HL-60/S4 treated with retinoic acid at 250 ng/mL for 4 days and 3 days (cell line): Measurements from ENCODE around the gene FGF1.

Source experiments
- in situ Hi-C: fragments of 300-500 bp; cut with MboI; formaldehyde crosslinking; loops from 2 replicates; pipeline ENCODE4 v1.7.0; 2022; ENCODE audit warnings: low sequenced_read_pairs

The FGF1 gene

DNA sequence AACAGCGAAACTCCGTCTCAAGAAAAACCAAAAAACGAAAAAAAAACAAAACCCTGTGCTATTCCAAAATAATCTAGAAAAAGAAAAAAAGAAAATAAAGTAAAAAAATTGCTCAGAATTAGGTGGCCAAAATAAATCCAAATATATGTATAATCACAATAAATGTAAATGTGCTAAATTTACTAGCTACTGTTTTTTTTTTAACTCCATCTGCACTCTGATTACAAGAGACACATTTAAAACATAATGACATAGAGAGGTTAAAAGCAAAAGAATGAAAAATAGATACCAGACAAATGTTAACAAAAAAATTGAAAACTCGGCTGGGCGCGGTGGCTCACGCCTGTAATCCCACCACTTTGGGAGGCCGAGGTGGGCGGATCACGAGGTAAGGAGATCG lies 66.1 kb downstream of the FGF1 start:
- in situ Hi-C loops: loop anchor here (25.0 kb wide), 1 partner anchor 267 kb away; no protein-coding TSS in a partner anchor

DNA sequence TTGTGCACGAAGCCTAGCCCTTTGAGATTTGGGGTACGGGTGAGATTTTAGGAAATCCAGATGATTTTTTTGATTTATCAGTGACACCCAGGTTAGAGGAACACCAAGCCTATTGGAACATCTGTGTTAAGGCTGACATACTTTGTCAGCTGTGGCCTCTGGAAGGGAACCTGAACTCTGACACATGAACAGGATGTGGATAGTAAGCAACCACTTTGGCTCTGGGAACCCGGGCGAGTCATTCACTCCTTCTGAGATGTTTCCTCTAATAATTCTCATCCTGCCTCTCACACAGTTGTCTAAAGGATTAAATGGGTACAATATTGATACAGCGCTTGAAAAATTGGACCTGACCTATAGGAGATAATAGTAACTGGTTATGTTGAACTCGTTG lies 67.8 kb downstream of the FGF1 start:
- in situ Hi-C loops: loop anchor here (25.0 kb wide), 1 partner anchor 269 kb away; no protein-coding TSS in a partner anchor

DNA sequence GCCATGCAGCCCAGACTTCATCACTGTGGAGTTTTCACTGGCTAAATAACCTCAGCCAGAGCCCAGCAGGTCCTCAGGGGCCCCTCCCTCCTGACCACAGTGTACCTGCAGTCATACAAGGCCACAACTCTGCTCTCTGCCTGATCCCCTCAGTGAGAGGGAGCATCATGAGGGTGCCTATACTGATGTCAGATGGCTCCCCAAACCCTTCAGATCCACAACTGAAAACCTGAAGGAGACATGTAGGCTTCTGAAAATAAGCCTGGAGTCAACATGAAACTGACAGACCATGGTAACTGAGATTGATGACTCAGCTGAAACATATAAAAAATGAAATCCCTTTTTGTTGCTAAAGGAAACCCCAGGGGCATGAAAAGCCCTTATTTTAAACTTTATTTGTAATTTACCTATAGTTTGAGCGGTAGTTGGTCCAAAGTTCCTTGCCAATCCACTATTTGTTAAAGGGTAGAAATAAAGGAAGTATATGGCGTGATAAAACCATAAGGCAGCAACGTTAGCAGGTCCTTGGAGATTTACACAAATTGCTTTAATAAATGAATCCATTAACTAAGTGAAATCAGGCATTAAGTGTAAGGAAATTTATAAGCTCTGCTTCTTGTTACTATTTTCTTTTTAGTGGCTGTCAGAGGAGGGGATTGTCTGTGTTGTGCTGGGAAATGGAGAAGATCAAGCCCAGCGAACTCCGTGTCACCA lies 68.3 kb downstream of the FGF1 start:
- in situ Hi-C loops: loop anchor here (25.0 kb wide), 1 partner anchor 270 kb away; no protein-coding TSS in a partner anchor

DNA sequence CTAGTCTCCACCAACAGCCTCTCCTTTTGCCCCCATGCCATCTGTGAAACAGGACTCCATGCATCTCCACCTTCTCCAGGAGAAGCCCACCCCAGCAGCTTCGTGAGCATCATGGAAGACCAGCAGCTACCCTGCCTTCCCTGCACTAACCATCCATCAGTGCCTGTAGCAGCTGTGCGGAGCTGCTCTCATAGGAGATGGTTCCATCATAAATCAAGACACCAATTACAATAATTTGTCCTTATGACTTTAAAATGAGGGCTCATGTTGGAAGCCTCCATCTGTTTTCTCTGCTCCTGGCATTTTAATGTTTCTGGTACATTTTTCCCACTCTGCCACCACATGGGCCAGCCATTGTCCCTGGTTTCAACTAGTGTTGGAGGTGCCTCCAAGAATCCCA lies 69.9 kb downstream of the FGF1 start:
- in situ Hi-C loops: loop anchor here (25.0 kb wide), 1 partner anchor 271 kb away; no protein-coding TSS in a partner anchor

DNA sequence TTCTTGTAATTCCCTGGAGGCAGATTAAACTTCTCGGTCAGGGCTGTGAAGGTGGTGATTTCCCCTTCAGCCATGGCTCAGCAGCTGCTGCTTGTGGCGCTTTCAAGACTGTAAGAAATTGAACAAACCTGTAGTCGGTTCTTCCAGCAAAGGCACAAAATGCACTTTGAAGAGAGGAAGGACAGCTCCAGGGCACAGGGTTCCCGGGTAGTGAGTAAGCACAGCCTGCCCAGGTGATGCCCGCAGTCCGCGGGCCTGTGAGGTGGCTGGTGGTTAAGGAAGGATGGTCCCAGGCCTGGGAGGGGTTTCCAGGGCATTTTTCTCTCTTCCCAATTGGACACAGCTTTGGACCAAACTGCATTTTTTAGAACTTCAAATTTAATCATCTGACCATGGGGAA lies 71.8 kb downstream of the FGF1 start:
- in situ Hi-C loops: loop anchor here (25.0 kb wide), 1 partner anchor 273 kb away; no protein-coding TSS in a partner anchor

DNA sequence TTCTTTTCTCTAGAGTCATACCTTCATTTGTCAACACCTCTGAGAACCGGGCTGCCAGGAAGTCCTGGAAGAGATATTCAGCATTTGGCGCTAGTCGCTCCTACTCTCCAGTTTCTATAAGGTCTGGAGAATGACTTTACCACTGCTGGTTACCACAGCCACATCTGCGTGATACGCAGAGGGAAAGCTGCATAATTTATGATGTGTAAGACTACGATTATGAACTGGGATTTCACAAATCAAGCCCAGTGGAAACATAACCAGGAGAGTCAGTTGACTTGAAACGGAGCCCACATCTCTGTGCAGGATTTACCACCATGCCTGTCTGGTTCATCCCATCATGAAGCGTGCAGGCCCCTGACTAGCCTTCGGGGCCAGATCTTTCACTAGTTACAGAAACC lies 72.6 kb downstream of the FGF1 start:
- in situ Hi-C loops: loop anchor here (25.0 kb wide), 1 partner anchor 274 kb away; no protein-coding TSS in a partner anchor

DNA sequence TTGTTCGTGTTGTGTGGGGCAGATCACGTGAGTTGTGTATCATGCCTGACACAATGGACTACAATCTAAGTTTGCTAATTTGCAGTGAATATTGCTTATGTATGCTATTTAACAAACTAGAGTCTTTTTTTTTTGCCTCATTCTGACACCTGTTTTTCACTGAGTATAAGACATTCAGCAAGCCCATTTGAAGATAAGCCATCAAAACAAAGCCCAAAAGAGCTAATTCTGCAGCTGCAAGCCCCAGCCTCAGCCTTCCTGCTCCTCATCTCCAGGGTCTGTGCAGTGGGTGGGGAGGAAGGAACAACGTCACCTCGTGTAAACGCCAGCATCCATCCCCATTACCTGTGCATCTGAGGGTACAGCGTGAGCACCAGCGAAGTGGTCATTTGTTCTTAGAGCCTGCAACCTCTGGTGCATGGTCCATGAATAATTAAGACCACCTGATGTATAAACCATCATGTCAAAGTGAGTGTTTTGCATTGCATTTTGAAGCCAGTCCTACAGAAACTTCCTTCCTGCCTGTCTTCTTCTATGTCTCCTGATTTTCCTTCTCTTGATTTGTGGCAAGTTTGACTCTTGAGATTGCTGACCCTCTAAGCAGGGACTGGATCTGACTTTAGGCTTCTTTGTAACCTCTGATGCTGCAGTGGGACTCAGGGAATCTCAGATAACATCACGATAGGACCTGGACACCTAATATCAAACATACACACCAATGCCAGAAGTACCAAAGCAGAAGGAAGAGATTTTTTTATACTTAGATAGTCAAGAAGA lies 73.2 kb downstream of the FGF1 start:
- in situ Hi-C loops: loop anchor here (25.0 kb wide), 1 partner anchor 275 kb away; no protein-coding TSS in a partner anchor

DNA sequence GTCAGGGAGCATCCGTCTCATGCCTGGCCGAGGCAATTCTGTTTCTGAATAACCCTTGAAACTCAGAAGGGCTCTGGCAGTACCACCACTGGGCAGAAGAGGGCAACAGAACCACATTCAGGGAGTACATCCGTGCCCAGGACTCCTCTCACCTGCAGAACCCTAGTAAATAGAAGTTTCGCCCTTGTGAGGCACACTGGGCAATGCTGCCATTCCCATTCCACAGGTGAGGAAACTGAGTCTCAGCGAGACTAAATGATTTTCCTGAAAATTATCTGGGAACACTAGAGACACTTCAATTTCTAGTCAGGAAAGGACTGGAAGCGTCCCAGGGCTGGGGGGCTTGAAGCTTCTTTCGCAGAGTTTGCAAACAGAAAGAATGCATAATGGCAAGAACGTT lies 74.7 kb downstream of the FGF1 start:
- in situ Hi-C loops: loop anchor here (25.0 kb wide), 1 partner anchor 276 kb away; no protein-coding TSS in a partner anchor

DNA sequence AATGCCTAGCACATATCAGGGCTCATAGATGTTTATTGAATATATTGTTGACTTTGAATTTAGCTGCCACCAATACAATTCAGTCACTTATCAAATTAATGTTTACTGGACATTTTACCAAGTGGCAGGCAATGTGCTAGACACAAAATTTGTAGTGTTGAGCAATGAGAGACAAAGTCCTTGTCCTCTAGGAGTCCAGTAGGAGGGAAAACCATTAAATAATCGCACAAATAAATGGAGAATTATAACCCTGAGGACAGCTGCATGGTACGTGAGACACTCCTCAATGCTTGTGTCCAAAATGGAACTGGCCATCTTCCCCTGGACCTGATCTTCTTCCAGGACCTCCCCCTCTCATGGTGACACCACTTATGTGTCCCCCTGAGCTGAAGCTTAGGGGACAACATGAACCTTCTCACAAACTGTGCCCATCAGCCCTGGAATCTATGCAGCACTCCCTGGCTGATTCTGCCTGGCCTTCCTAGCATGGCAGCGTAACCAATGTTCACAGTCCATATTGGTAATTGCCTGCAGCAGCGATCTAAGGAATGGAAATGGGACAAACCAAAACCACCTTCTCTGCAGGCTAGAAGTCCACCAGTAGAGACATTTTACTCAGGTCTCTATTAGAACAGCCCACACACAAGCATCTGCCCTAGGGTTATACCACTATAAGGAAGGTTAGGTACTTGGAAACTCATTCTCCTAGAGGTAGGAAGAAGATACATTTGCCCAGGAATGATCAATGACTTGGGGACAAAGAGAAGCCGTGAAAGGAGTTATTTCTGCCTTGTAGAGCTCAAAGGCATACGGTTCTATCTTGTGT lies 75.5 kb downstream of the FGF1 start:
- in situ Hi-C loops: loop anchor here (25.0 kb wide), 1 partner anchor 277 kb away; no protein-coding TSS in a partner anchor

DNA sequence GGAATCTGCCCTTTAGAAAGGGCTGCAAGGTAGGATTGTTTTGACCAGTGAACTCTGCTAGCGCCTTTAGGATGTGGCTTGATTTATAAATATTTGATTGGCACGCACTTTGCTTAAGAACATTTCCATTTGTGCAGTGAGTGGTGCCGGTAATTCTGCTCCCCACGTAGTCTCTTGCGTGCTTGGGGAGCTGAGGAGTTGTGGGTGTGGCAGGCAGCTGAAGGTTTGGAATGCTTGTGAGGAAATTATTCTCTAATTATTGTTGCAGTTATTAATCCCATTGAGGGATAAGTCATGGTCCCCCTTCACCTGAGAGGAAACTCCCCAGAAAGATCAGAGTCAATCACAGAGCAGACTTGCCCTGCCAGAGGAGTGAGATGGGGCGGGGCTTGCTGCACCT lies 76.7 kb downstream of the FGF1 start:
- in situ Hi-C loops: loop anchor here (5.0 to 25.0 kb wide), 2 partner anchors 88 to 278 kb away; no protein-coding TSS in a partner anchor

DNA sequence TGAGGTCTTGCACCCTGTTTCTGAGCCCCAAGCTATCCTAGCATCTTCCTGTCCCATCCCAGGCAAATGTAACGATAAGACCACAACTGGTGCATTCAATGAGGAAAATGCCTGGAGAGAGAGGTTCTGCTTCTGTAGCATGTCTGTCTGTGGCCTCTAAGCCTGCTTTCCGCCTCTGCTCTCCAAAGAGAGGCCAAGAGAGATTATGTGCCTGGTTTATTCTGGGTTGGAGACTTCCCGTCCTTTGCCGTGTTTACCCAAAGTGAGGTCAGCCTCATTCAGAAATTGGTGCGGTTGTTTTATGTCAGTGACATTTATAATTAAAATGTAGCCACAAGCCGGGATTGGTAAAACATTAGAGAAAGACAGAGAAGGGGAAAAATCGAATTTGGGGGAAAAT lies 77.8 kb downstream of the FGF1 start:
- in situ Hi-C loops: loop anchor here (5.0 to 25.0 kb wide), 2 partner anchors 89 to 279 kb away; no protein-coding TSS in a partner anchor

DNA sequence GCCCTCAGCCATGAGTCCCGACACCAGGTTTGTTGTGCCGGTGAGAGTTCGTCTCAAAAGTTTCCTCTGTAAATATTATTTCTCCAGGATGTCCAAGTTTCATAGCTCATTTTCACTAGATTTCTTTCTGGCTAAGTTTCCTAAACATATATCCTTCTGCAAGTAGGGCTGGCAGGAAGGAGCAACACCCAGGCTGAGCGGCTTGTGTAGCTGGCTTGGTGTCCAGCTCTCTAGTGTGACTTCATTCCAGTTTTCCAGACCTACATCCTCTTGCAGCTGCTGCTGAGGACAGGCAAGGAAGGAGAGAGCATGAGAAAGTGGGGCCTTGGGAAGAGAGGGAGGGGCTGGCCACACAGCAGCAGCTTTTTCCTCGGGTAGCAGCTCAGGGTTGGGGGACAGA lies 80.3 kb downstream of the FGF1 start:
- in situ Hi-C loops: loop anchor here (5.0 to 25.0 kb wide), 2 partner anchors 92 to 282 kb away; no protein-coding TSS in a partner anchor

DNA sequence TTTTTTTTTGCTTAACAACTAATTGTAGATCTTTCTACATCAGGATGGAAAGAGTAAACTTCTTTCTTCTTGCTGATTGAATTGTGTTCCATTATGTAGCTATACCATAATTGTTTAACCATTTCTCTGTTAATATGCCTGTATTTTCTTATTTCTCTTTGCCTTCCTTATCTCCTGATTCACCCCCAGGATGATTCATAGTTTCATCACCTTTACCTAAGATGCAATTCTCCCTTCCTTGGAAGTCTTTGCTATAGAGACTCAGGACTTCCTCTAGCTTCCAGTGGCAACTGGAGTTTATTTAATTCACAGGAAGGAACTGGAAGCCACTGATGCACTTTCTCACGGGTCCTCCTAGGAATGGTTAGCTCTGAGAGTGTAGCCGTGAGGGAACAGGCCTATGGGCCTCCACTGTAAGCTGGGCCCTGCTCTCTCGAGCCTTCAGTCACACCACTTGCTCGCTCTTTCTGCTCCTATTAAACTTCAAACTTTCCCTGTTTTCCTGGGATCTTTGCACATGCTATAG lies 83.1 kb downstream of the FGF1 start:
- in situ Hi-C loops: loop anchor here (25.0 kb wide), 1 partner anchor 285 kb away; no protein-coding TSS in a partner anchor

DNA sequence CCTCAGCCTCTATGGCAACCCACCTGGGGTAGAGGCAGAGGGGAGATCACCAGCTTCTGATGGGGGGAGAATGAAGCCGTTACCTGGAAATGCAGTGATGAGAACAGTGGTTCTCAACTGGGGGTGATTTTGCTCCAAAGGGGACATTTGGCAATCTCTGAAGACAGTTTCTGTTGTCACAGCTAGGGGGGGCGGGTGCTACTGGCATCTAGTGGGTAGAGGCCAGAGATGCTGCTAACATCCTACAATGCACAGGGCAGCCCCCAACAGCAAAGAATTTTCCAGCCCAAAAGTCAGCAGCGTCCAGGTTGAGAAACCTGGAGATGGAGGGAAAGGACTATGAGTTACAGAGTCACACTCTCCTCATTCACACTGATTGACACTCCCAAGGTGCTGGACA lies 84.5 kb downstream of the FGF1 start:
- in situ Hi-C loops: loop anchor here (25.0 kb wide), 1 partner anchor 286 kb away; no protein-coding TSS in a partner anchor

DNA sequence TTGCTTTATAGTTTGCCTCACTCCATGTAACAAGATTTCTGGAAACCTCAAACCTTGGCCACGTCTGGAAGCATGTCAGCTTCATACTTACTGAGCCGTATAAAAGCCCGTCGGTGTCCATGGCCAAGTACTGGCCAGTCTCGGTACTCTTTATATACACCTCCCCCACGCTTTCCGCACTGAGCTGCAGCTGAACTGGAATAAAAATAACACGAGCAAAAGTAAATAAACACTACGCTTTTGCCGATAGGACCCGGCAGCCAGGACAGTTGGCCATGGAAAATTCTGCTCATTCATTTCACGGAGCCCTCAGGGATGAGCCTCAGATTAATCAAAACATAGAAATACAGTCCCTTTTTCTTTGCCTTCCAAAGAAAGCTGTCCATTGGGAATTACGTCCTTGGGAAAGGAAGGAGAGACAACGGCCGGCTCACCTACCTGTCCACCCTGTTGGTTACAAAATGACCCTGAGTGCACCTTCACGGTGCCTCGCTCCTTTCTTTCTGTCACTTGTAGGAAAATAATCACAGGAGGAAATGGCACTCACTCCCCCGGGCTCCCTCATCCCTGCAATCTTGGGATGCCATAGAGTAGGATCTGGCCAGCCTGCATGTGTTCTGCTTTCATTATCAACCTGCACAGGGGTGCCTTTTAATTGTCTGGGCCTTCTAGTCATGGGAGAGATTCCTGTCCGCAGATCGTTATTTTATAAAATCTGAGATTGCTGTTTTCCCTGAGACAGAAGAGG lies 85.1 kb downstream of the FGF1 start:
- in situ Hi-C loops: loop anchor here (25.0 kb wide), 1 partner anchor 287 kb away; no protein-coding TSS in a partner anchor

DNA sequence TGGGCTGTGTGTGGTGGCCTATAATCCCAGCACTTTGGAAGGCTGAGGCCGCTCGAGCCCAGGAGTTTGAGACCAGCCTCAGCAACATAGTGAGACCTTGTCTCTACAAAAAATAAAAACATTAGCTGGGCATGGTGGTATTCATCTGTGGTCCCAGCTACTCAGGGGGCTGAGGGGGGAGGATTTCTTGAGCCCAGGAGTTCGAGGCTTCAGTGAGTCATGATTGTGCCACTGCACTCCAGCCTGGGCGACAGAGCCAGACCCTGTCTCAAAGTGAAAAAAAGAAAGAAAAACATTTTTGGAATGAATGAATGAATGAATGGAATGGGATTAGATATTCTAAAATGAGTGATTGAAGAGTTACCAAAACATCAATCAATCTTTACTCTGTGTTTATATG lies 85.8 kb downstream of the FGF1 start:
- in situ Hi-C loops: loop anchor here (25.0 kb wide), 1 partner anchor 287 kb away; no protein-coding TSS in a partner anchor

DNA sequence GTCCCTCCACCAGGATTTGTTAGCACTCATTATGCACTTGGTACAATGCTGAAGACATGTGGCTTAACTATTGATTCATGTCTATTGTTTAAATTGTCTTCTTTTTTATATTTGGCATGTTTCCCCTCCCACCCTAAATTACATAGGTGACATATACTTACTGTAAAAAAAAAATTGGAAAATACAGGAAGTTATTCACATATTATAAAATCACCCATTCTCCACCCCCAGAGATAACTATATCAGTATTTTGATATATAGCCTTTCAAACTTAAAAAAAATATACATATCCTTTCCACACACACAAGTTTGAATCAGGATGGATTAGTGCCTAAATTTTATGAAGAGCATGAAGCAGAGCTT lies 87.6 kb downstream of the FGF1 start:
- in situ Hi-C loops: no loop called here

DNA sequence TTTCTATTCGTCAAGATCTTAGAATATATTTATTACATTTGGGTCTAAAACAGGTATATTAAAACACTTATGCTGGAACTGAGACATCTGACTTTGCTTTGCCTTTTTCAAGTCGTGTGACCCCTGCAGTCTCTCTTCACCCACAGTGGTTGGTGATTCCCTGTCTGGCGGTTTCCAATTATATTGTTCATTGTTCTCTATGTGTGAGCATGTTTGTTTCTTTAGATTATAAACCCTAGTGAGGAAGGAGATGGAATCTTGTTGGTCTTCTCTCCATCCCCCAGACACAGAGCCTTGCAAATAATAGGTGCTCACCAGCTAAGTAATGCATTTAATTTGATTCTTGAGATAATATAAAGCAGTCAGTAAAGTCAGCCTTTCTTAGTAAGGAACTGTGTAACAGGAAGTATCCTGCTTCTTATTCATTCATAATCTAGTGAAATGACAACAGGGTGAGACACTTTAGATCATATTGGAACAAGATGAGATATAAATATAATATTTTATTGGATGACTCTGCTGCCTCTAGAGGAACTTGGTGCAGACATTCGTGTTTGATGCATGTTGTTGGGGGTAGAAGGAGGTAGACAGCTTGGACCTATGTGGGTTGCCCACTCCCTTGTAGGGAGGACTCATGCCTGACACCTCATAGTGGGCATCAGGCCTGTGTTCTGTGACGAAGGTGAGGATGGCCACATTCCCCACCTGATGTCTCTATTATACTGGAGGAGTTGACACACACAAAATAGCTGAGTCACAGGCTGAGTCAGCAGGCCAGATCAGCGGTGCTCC lies 88.1 kb downstream of the FGF1 start:
- in situ Hi-C loops: no loop called here

DNA sequence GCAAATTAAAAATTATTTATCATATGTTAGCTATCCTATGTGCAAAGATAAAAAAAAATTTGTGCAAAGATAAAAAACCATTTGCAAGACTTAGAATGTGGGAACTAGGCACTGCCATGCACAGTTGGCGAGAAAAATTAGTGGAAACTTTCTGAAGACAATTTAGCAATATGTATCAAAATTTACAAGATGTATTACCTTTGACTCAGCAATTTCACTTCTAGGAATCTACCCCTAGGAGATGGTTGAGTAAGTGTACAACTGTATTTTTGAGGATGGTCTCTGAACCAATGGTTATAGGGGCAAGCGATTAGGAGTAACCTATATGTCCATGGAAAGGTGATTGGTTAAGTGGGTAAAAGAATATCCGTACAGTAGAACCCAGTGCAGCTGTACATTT lies 88.9 kb downstream of the FGF1 start:
- in situ Hi-C loops: no loop called here
